Stimulated activated naive CD8-positive, alpha-beta T cell treated with anti-CD3 and anti-CD28 coated beads, Interleukin-15, Interleukin-2, amounts not matched to agents 100 U/mL and 50 U/mL, for 24 hours (primary cell): Measurements from ENCODE around the gene POMGNT1.
"Not testable (repeated sequence)": the region's sequence is repeated elsewhere in the genome, so short reads cannot be mapped to it uniquely, and the experiment has no call there.

Source experiments
- ATAC-seq: fragments of 150-1000 bp; cut with Tn5 transposase; one replicate; pipeline ENCODE4 v1.10.0; 2021
- DNase-seq: peaks from one replicate; pipeline ENCODE4 v3.0.0; 2021

POMGNT1 gene

GRCh38 chr1:46197964-46198811 is at the start of gene POMGNT1:
Gene POMGNT1, minus strand, starts transcription at chr1:46198434. Its CDS starts 613 bp downstream, at chr1:46197821.
- DNase-seq: peak; percentile 83
- peak; percentile 97 for ATAC-seq

GRCh38 chr1:46247436-46248121 is 49.3 kb upstream of the POMGNT1 start, which contains the start of gene RAD54L:
Gene RAD54L, plus strand, starts transcription at chr1:46247763. Its CDS starts 643 bp downstream, at chr1:46248406.
- ATAC-seq (peak; percentile 96), DNase-seq (peak; percentile 97)

GRCh38 chr1:46246548-46247435 is 48.6 kb upstream of the POMGNT1 start:
- ATAC-seq (peak; percentile 74), DNase-seq (peak; percentile 76)

GRCh38 chr1:46246136-46246535 is 47.9 kb upstream of the POMGNT1 start:
- not testable (repeated sequence) for ATAC-seq, DNase-seq

- ATAC-seq (no peak), DNase-seq (no peak)
Measured at GRCh38 chr1:46244656-46245371, 46.6 kb upstream of the POMGNT1 start.

- ATAC-seq, DNase-seq: not testable (repeated sequence)
Measured at GRCh38 chr1:46243831-46244230, 45.6 kb upstream of the POMGNT1 start.

- ATAC-seq (no peak), DNase-seq (no peak)
Measured at GRCh38 chr1:46242918-46243317, 44.7 kb upstream of the POMGNT1 start.

GRCh38 chr1:46241733-46242132 is 43.5 kb upstream of the POMGNT1 start:
- not testable (repeated sequence) for ATAC-seq, DNase-seq

- not testable (repeated sequence) for ATAC-seq
Measured at GRCh38 chr1:46238865-46239264, 40.6 kb upstream of the POMGNT1 start.

GRCh38 chr1:46236882-46237281 is 38.6 kb upstream of the POMGNT1 start:
- ATAC-seq (no peak), DNase-seq (no peak)

More at GRCh38 chr1:46238865-46239264, 40.6 kb upstream of the POMGNT1 start:
- not testable (repeated sequence) for DNase-seq

- DNase-seq: not testable (repeated sequence)
Measured at GRCh38 chr1:46231231-46231630, 33.0 kb upstream of the POMGNT1 start.

GRCh38 chr1:46224966-46225365 is 26.7 kb upstream of the POMGNT1 start:
- ATAC-seq (no peak), DNase-seq (no peak)

More at GRCh38 chr1:46231231-46231630, 33.0 kb upstream of the POMGNT1 start:
- not testable (repeated sequence) for ATAC-seq

- ATAC-seq (peak; percentile 95), DNase-seq (peak; percentile 66)
Measured at GRCh38 chr1:46223472-46223943, 25.3 kb upstream of the POMGNT1 start.

GRCh38 chr1:46223055-46223454 is 24.8 kb upstream of the POMGNT1 start:
- not testable (repeated sequence) for ATAC-seq, DNase-seq

GRCh38 chr1:46221749-46222148 is 23.5 kb upstream of the POMGNT1 start:
- DNase-seq: no peak
- ATAC-seq: no peak

- DNase-seq (no peak), ATAC-seq (no peak)
Measured at GRCh38 chr1:46220808-46221207, 22.6 kb upstream of the POMGNT1 start.

- no peak for DNase-seq
- ATAC-seq: no peak
Measured at GRCh38 chr1:46219551-46220520, 21.6 kb upstream of the POMGNT1 start.

GRCh38 chr1:46218443-46218842 is 20.2 kb upstream of the POMGNT1 start:
- DNase-seq (no peak), ATAC-seq (no peak)

GRCh38 chr1:46215504-46215903 is 17.3 kb upstream of the POMGNT1 start:
- no peak for DNase-seq
- no peak for ATAC-seq

- no peak for DNase-seq
- ATAC-seq: no peak
Measured at GRCh38 chr1:46211051-46211450, 12.8 kb upstream of the POMGNT1 start.
